ENCODE measurements around the gene ANKRD39. TPM values are rescaled to one million over a fixed set of nuclear protein-coding genes. Genes with fewer than 3 reads are reported as not detected.

The ANKRD39 gene
- total and polyA plus RNA-seq, 2 donors, result 10.0 to 14.2 TPM

- no peak for DNase-seq (ENCODE audit: low read depth in 6 of 9, low spot score in 9 of 9)
- Histone ChIP-seq H3K4me1 (ENCODE audit: control insufficient read depth in 2 of 2, insufficient read depth in 2 of 2, low read length in 2 of 2) (peaks cover 19 to 54% of the 10 kb centered on the region in 2 donors), H3K9me3 (ENCODE audit: control insufficient read depth in 2 of 2, insufficient read depth in 1 of 2, low read length in 1 of 2) (no peaks in the 10 kb centered on the region), H3K36me3 (ENCODE audit: control insufficient read depth in 2 of 2, insufficient read depth in 2 of 2, low read length in 1 of 2) (no peaks in the 10 kb centered on the region), H3K4me3 (ENCODE audit: low read length in 2 of 2) (no peak overlapping the region), H3K27ac (ENCODE audit: low read depth in 1 of 2, low read length in 1 of 2) (no peak overlapping the region), H3K27me3 (ENCODE audit: control insufficient read depth in 2 of 2, insufficient read depth in 1 of 2, low read length in 1 of 2) (no peaks in the 10 kb centered on the region)
- WGBS, result 92% methylated on average over 11 of the region's 11 CpGs
These were observed 39.8 kb upstream of the ANKRD39 start for GRCh38 chr2:96897491-96898134.

- Histone ChIP-seq H3K4me1 (ENCODE audit: control insufficient read depth in 2 of 2, insufficient read depth in 2 of 2, low read length in 2 of 2) (peaks cover 19 to 70% of the 10 kb centered on the region in 2 donors), H3K27ac (ENCODE audit: low read depth in 1 of 2, low read length in 1 of 2) (peak overlapping the region; percentile 53 to 68), H3K36me3 (ENCODE audit: control insufficient read depth in 2 of 2, insufficient read depth in 2 of 2, low read length in 1 of 2) (no peaks in the 10 kb centered on the region), H3K9me3 (ENCODE audit: control insufficient read depth in 2 of 2, insufficient read depth in 1 of 2, low read length in 1 of 2) (no peaks in the 10 kb centered on the region), H3K27me3 (ENCODE audit: control insufficient read depth in 2 of 2, insufficient read depth in 1 of 2, low read length in 1 of 2) (no peaks in the 10 kb centered on the region), H3K4me3 (ENCODE audit: low read length in 2 of 2) (no peak overlapping the region)
- WGBS, result 74% methylated on average over 18 of the region's 18 CpGs
- DNase-seq (ENCODE audit: low read depth in 6 of 9, low spot score in 9 of 9), result peak in 3 of 9 donors; percentile 35 to 68 (median 41)
These were observed 38.2 kb upstream of the ANKRD39 start for GRCh38 chr2:96895746-96896651.

GRCh38 chr2:96895032-96895745 lies 37.4 kb upstream of the ANKRD39 start:
- no peak for DNase-seq (ENCODE audit: low read depth in 6 of 9, low spot score in 9 of 9)
- Histone ChIP-seq H3K4me3 (ENCODE audit: low read length in 2 of 2) (no peak overlapping the region), H3K4me1 (ENCODE audit: control insufficient read depth in 2 of 2, insufficient read depth in 2 of 2, low read length in 2 of 2) (peaks cover 19 to 73% of the 10 kb centered on the region in 2 donors), H3K36me3 (ENCODE audit: control insufficient read depth in 2 of 2, insufficient read depth in 2 of 2, low read length in 1 of 2) (no peaks in the 10 kb centered on the region), H3K9me3 (ENCODE audit: control insufficient read depth in 2 of 2, insufficient read depth in 1 of 2, low read length in 1 of 2) (no peaks in the 10 kb centered on the region), H3K27me3 (ENCODE audit: control insufficient read depth in 2 of 2, insufficient read depth in 1 of 2, low read length in 1 of 2) (no peaks in the 10 kb centered on the region), H3K27ac (ENCODE audit: low read depth in 1 of 2, low read length in 1 of 2) (peak overlapping the region in 1 of 2 donors; percentile 68)
- WGBS, result 83% methylated on average over 10 of the region's 10 CpGs

GRCh38 chr2:96894151-96894531 lies 36.3 kb upstream of the ANKRD39 start:
- Histone ChIP-seq H3K27ac (ENCODE audit: low read depth in 1 of 2, low read length in 1 of 2) (no peak overlapping the region), H3K4me1 (ENCODE audit: control insufficient read depth in 2 of 2, insufficient read depth in 2 of 2, low read length in 2 of 2) (peaks cover 19 to 66% of the 10 kb centered on the region in 2 donors), H3K27me3 (ENCODE audit: control insufficient read depth in 2 of 2, insufficient read depth in 1 of 2, low read length in 1 of 2) (no peaks in the 10 kb centered on the region), H3K4me3 (ENCODE audit: low read length in 2 of 2) (no peak overlapping the region), H3K9me3 (ENCODE audit: control insufficient read depth in 2 of 2, insufficient read depth in 1 of 2, low read length in 1 of 2) (no peaks in the 10 kb centered on the region), H3K36me3 (ENCODE audit: control insufficient read depth in 2 of 2, insufficient read depth in 2 of 2, low read length in 1 of 2) (no peaks in the 10 kb centered on the region)
- no peak for DNase-seq (ENCODE audit: low read depth in 6 of 9, low spot score in 9 of 9)
- WGBS, result 95% methylated on average over 3 of the region's 3 CpGs

- no peaks in the 10 kb centered on the region for H3K27me3 ChIP-seq (ENCODE audit: control insufficient read depth in 2 of 2, insufficient read depth in 1 of 2, low read length in 1 of 2)
- WGBS, result 97% methylated on average over 16 of the region's 16 CpGs
- H3K27ac ChIP-seq (ENCODE audit: low read depth in 1 of 2, low read length in 1 of 2), result no peak overlapping the region
- no peak overlapping the region for H3K4me3 ChIP-seq (ENCODE audit: low read length in 2 of 2)
- H3K4me1 ChIP-seq (ENCODE audit: control insufficient read depth in 2 of 2, insufficient read depth in 2 of 2, low read length in 2 of 2), result peaks cover 19 to 64% of the 10 kb centered on the region in 2 donors
- no peaks in the 10 kb centered on the region for H3K36me3 ChIP-seq (ENCODE audit: control insufficient read depth in 2 of 2, insufficient read depth in 2 of 2, low read length in 1 of 2)
- DNase-seq (ENCODE audit: low read depth in 6 of 9, low spot score in 9 of 9), result no peak
- no peaks in the 10 kb centered on the region for H3K9me3 ChIP-seq (ENCODE audit: control insufficient read depth in 2 of 2, insufficient read depth in 1 of 2, low read length in 1 of 2)
These were observed 35.7 kb upstream of the ANKRD39 start for GRCh38 chr2:96893289-96894150.

- Histone ChIP-seq H3K4me1 (ENCODE audit: control insufficient read depth in 2 of 2, insufficient read depth in 2 of 2, low read length in 2 of 2) (peaks cover 16 to 55% of the 10 kb centered on the region in 2 donors), H3K27ac (ENCODE audit: low read depth in 1 of 2, low read length in 1 of 2) (no peak overlapping the region), H3K4me3 (ENCODE audit: low read length in 2 of 2) (no peak overlapping the region), H3K27me3 (ENCODE audit: control insufficient read depth in 2 of 2, insufficient read depth in 1 of 2, low read length in 1 of 2) (no peaks in the 10 kb centered on the region), H3K9me3 (ENCODE audit: control insufficient read depth in 2 of 2, insufficient read depth in 1 of 2, low read length in 1 of 2) (no peaks in the 10 kb centered on the region), H3K36me3 (ENCODE audit: control insufficient read depth in 2 of 2, insufficient read depth in 2 of 2, low read length in 1 of 2) (no peaks in the 10 kb centered on the region)
- DNase-seq (ENCODE audit: low read depth in 6 of 9, low spot score in 9 of 9), result peak in 1 of 9 donors; percentile 61
- 82% methylated on average over 11 of the region's 11 CpGs for WGBS
These were observed 33.9 kb upstream of the ANKRD39 start for GRCh38 chr2:96891591-96892333.

- DNase-seq (ENCODE audit: low read depth in 6 of 9, low spot score in 9 of 9), result no peak
- no peak overlapping the region for H3K4me3 ChIP-seq (ENCODE audit: low read length in 2 of 2)
- H3K9me3 ChIP-seq (ENCODE audit: control insufficient read depth in 2 of 2, insufficient read depth in 1 of 2, low read length in 1 of 2), result no peaks in the 10 kb centered on the region
- H3K27ac ChIP-seq (ENCODE audit: low read depth in 1 of 2, low read length in 1 of 2), result no peak overlapping the region
- peaks cover 7 to 46% of the 10 kb centered on the region in 2 donors for H3K4me1 ChIP-seq (ENCODE audit: control insufficient read depth in 2 of 2, insufficient read depth in 2 of 2, low read length in 2 of 2)
- no peaks in the 10 kb centered on the region for H3K27me3 ChIP-seq (ENCODE audit: control insufficient read depth in 2 of 2, insufficient read depth in 1 of 2, low read length in 1 of 2)
- WGBS, result 91% methylated on average over 6 of the region's 6 CpGs
- H3K36me3 ChIP-seq (ENCODE audit: control insufficient read depth in 2 of 2, insufficient read depth in 2 of 2, low read length in 1 of 2), result no peaks in the 10 kb centered on the region
These were observed 33.0 kb upstream of the ANKRD39 start for GRCh38 chr2:96890726-96891385.

GRCh38 chr2:96890252-96890651 lies 32.4 kb upstream of the ANKRD39 start:
- Histone ChIP-seq H3K9me3 (ENCODE audit: control insufficient read depth in 2 of 2, insufficient read depth in 1 of 2, low read length in 1 of 2) (no peaks in the 10 kb centered on the region), H3K36me3 (ENCODE audit: control insufficient read depth in 2 of 2, insufficient read depth in 2 of 2, low read length in 1 of 2) (no peaks in the 10 kb centered on the region), H3K27me3 (ENCODE audit: control insufficient read depth in 2 of 2, insufficient read depth in 1 of 2, low read length in 1 of 2) (no peaks in the 10 kb centered on the region), H3K4me1 (ENCODE audit: control insufficient read depth in 2 of 2, insufficient read depth in 2 of 2, low read length in 2 of 2) (peaks cover 1 to 44% of the 10 kb centered on the region in 2 donors), H3K4me3 (ENCODE audit: low read length in 2 of 2) (no peak overlapping the region), H3K27ac (ENCODE audit: low read depth in 1 of 2, low read length in 1 of 2) (no peak overlapping the region)
- DNase-seq (ENCODE audit: low read depth in 6 of 9, low spot score in 9 of 9), result no peak
- WGBS, result 97% methylated on average over 7 of the region's 7 CpGs

All from thymus (tissue), 11 donors.